Bronchial epithelial cell (primary cell): Measurements from ENCODE around the gene C4orf50. TPM values are rescaled to one million over a fixed set of nuclear protein-coding genes. Genes with fewer than 3 reads are reported as not detected.

ENCODE experiments used
- DNase-seq: peaks from one replicate; pipeline ENCODE4 v3.0.0-alpha.2; 2010; ENCODE audit warnings: low read depth
- FAIRE-seq: peaks from 2 replicates; lab custom pipeline; 2011; peaks lifted over from hg19 to GRCh38; lab: Jason Lieb, UNC
- H3K27me3 ChIP-seq: 2 replicates; pipeline ENCODE4 v1.5.1; 2011; ENCODE audit warnings: low read length; ENCODE audit not compliant: control insufficient read depth, insufficient read depth
- H3K36me3 ChIP-seq: 2 replicates; pipeline ENCODE4 v1.5.1; 2011; ENCODE audit warnings: low read length; ENCODE audit not compliant: control insufficient read depth, insufficient read depth
- H3K4me3 ChIP-seq: 2 replicates; pipeline ENCODE4 v1.5.1; 2011; ENCODE audit warnings: mild to moderate bottlenecking, low read depth, low read length, control low read depth
- CTCF ChIP-seq: IDR thresholded peaks from 2 replicates; pipeline ENCODE4 v1.5.1; 2011; ENCODE audit warnings: mild to moderate bottlenecking, moderate library complexity, low read length, control low read depth, inconsistent platforms; ENCODE audit not compliant: insufficient read depth, severe bottlenecking
- total RNA-seq: library from RNA; depleted of rRNA; stranded (reverse); fragments of >200 nt; gene quantifications from 2 replicates; pipeline ENCODE4 v1.2.1, GENCODE V29; 2014

C4orf50 gene
- total RNA-seq, 1 donor from 2014 or later, result not detected

DNA sequence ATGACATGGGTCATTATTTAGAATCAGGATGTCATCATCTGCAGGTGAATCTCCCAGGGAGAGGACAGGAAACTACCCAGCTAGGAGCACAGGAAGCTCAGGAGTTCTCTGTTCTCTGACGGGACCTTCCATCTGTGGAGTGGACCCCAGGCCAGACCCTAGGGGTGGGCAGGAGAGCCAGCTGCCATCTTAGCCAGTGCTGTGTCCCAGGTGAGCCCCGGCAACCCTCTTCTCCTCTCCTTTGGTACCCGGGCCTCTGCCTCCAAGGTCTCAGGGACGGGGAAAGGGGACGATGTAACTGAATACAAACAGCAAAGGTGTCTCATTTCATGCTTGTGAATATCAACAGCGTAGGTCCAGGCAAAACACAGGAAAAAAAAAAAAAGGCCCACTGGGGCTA, 48.5 kb downstream of the C4orf50 start:
- no peaks in the 10 kb centered on the region for H3K27me3 ChIP-seq

DNA sequence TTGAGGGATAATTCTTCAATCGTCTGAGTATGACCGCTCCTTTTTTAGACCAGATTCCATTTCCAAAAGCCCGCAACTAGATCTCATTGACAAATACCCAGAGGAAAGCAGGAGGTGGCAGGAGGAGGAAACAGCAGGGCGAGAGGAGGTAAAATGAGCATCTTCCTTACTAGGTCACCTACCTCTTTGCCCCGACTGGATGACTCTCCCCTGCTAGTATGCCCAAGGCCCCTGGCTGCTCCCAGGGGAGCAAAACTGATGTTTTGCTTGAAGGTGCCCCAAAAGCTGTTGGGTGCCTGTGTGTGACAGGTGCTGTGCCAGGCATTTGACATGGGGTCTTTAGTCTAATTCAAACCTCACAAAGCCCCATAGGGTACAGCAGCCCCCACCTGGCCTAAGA, 48.9 kb downstream of the C4orf50 start:
- H3K27me3 ChIP-seq, result no peaks in the 10 kb centered on the region
- H3K4me3 ChIP-seq, result no peak overlapping the region
- FAIRE-seq (no peak), DNase-seq (no peak)
- no peak for TF ChIP-seq CTCF
- no peaks in the 10 kb centered on the region for H3K36me3 ChIP-seq

More for the DNA sequence above, 48.5 kb downstream of the C4orf50 start:
- Histone ChIP-seq H3K36me3 (no peaks in the 10 kb centered on the region), H3K4me3 (no peak overlapping the region)
- no peak for FAIRE-seq
- TF ChIP-seq CTCF, result no peak
- DNase-seq, result no peak

DNA sequence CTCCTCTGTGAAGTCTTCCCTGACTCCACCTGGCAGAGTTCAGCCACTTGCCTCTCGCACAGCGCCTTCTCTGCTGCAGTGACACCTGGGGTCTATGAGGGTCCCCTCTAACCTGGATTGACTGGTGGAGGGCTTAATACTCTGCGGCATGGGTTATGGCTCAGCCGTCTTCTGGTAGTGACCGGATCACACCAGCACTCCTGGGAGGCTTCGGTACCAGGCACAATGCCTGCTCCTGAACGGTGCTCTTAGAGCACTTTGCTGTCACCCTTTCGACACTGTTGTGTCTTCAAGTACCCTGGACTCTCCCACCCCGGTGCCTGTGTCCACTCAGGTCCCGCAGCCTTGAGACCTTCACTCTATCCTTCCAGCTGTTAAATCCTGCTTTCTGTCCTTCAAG, 50.0 kb downstream of the C4orf50 start:
- Histone ChIP-seq H3K4me3 (no peak overlapping the region), H3K27me3 (no peaks in the 10 kb centered on the region), H3K36me3 (no peaks in the 10 kb centered on the region)
- FAIRE-seq (peak; percentile 13), DNase-seq (no peak)
- no peak for TF ChIP-seq CTCF

GRCh38 chr4:5967783-5968182, 50.4 kb downstream of the C4orf50 start:
- Histone ChIP-seq H3K27me3 (no peaks in the 10 kb centered on the region), H3K36me3 (no peaks in the 10 kb centered on the region), H3K4me3 (no peak overlapping the region)
- TF ChIP-seq CTCF, result no peak
- FAIRE-seq (no peak), DNase-seq (no peak)

- H3K4me3 ChIP-seq, result no peak overlapping the region
- H3K27me3 ChIP-seq, result no peaks in the 10 kb centered on the region
- FAIRE-seq, result no peak
- no peak for DNase-seq
- H3K36me3 ChIP-seq, result no peaks in the 10 kb centered on the region
- no peak for TF ChIP-seq CTCF
Measured at GRCh38 chr4:5965225-5965624, 53.0 kb downstream of the C4orf50 start.

DNA sequence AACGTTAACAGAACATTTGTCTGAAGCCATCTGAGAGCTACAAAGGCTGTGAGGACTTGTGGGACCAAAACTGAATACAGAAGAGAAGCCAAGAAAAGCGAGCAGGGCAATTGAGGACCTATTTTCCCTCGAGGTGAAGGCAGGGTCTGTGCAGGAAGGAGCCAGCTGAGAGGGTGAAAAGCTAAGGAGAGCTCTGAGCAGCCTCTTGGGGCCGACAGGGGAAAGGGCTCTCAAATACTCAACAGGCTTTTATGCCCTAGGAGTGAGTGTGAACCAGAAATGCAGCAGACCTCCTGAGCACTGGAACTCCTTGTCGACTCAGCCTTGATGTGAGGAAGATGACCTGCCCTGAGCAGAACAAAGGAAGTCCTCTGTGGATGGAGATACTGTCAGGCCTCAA, 54.2 kb downstream of the C4orf50 start:
- Histone ChIP-seq H3K36me3 (no peaks in the 10 kb centered on the region), H3K4me3 (no peak overlapping the region), H3K27me3 (no peaks in the 10 kb centered on the region)
- FAIRE-seq, result no peak
- TF ChIP-seq CTCF, result no peak
- DNase-seq, result no peak
